ENCODE data around the gene PTH1R.

- TF ChIP-seq CTCF (IDR thresholded peaks at IDR 0.05) (no peak), POLR2A (IDR thresholded peaks at IDR 0.05) (no peak)
Measured at GRCh38 chr3:46916278-46916677, 38.8 kb downstream of the PTH1R start.

Data from esophagus squamous epithelium (tissue), 4 donors.